H1 (cell line): ENCODE measurements around the gene C12orf43. TPM values are rescaled to one million over a fixed set of nuclear protein-coding genes. Genes with fewer than 3 reads are reported as not detected.

Experiments
- CTCF ChIA-PET: fragments of 300-600 bp; sonication (Branson Sonifier 250); formaldehyde crosslinking; loops from one replicate; lab custom pipeline; 2021; ENCODE audit not compliant: partially characterized antibody; lab: Charles Lee
- POLR2A ChIA-PET: fragments of 300-600 bp; sonication (Branson Sonifier 250); formaldehyde crosslinking; loops from one replicate; lab custom pipeline; 2021; ENCODE audit warnings: inconsistent platforms; ENCODE audit not compliant: partially characterized antibody; lab: Charles Lee
- DNase-seq, 2 experiments: peaks; one replicate each; pipeline versions ENCODE4 v3.0.0 to v3.0.0-alpha.2; 2010 to 2022; ENCODE audit warnings: low spot score in 2 of 2, low read depth in 1 of 2, mixed read lengths in 1 of 2
- FAIRE-seq: peaks from 2 replicates; lab custom pipeline; 2011; peaks lifted over from hg19 to GRCh38; lab: Jason Lieb, UNC
- H2AFZ ChIP-seq: 2 replicates; pipeline ENCODE4 v1.8.1; 2012; ENCODE audit warnings: low read length, inconsistent platforms
- H2AK5ac ChIP-seq: 2 replicates; pipeline ENCODE4 v1.6.1; 2013; ENCODE audit warnings: low read depth, low read length
- H2BK120ac ChIP-seq: replicated peaks from 2 replicates; pipeline ENCODE3; 2013; ENCODE audit warnings: low read depth, low read length, inconsistent platforms
- H2BK12ac ChIP-seq: 2 replicates; pipeline ENCODE4 v1.6.1; 2013; ENCODE audit warnings: low read depth, low read length
- H2BK15ac ChIP-seq: 2 replicates; pipeline ENCODE4 v1.6.1; 2013; ENCODE audit warnings: low read length
- H2BK20ac ChIP-seq: 2 replicates; pipeline ENCODE4 v1.6.1; 2013; ENCODE audit warnings: low read length
- H2BK5ac ChIP-seq: 2 replicates; pipeline ENCODE4 v1.6.1; 2013; ENCODE audit warnings: low read depth, low read length
- H3K14ac ChIP-seq: 2 replicates; pipeline ENCODE4 v1.6.1; 2013; ENCODE audit warnings: inconsistent platforms; ENCODE audit not compliant: insufficient read length
- H3K18ac ChIP-seq: 2 replicates; pipeline ENCODE4 v1.6.1; 2013; ENCODE audit warnings: low read length; ENCODE audit errors: extremely low read depth
- H3K23ac ChIP-seq: 2 replicates; pipeline ENCODE4 v1.6.1; 2013; ENCODE audit warnings: inconsistent platforms; ENCODE audit not compliant: insufficient read length
- H3K23me2 ChIP-seq: 2 replicates; pipeline ENCODE4 v1.6.1; 2013; ENCODE audit warnings: low read depth, low read length
- H3K27ac ChIP-seq: 2 replicates; pipeline ENCODE4 v1.6.1; 2011; ENCODE audit warnings: low read depth, low read length, inconsistent platforms
- H3K27me3 ChIP-seq, 4 experiments: replicated peaks in 1 of 4; 1 replicate in 1 of 4; 2 replicates in 3 of 4; pipeline versions ENCODE4 v1.6.1 to v1.8.1; 2011 to 2013; ENCODE audit warnings: low read length in 3 of 4, mild to moderate bottlenecking in 3 of 4, inconsistent platforms in 2 of 4, mixed read lengths in 2 of 4, moderate library complexity in 1 of 4; ENCODE audit not compliant: control insufficient read depth in 3 of 4, insufficient read depth in 3 of 4; ENCODE audit errors: extremely low read depth in 1 of 4
- H3K36me3 ChIP-seq, 4 experiments: 2 replicates each; pipeline versions ENCODE4 v1.6.1 to v1.8.1; 2011 to 2013; ENCODE audit warnings: mild to moderate bottlenecking in 4 of 4, low read length in 3 of 4, moderate library complexity in 2 of 4, control low read depth in 1 of 4, inconsistent platforms in 1 of 4; ENCODE audit not compliant: insufficient read depth in 4 of 4, control insufficient read depth in 2 of 4
- H3K4ac ChIP-seq: replicated peaks from 2 replicates; pipeline ENCODE3; 2013; ENCODE audit warnings: low read length, low read depth, mixed read lengths, inconsistent platforms; ENCODE audit not compliant: insufficient read length
- H3K4me1 ChIP-seq, 4 experiments: replicated peaks in 1 of 4; 1 replicate in 1 of 4; 2 replicates in 3 of 4; pipeline versions ENCODE4 v1.6.1 to v1.8.1; 2011 to 2013; ENCODE audit warnings: low read length in 3 of 4, inconsistent platforms in 2 of 4, mixed read lengths in 1 of 4; ENCODE audit not compliant: insufficient read depth in 4 of 4, control insufficient read depth in 3 of 4
- H3K4me2 ChIP-seq, 2 experiments: 2 replicates each; pipeline versions ENCODE4 v1.6.1 to v1.8.1; 2011 to 2013; ENCODE audit warnings: low read depth in 2 of 2, low read length in 2 of 2, control low read depth in 1 of 2, inconsistent platforms in 1 of 2, mild to moderate bottlenecking in 1 of 2; ENCODE audit not compliant: insufficient read depth in 1 of 2
- H3K4me3 ChIP-seq, 4 experiments: fragments of 200-600, 300-600 bp in 1 of 4; sonication (generic), shearing (Covaris generic), sonication (Bioruptor Twin) in 1 of 4; 2 replicates each; pipeline versions ENCODE4 v1.5.1 to v1.8.1; 2011 to 2016; ENCODE audit warnings: low read length in 4 of 4, low read depth in 3 of 4, control low read depth in 2 of 4, inconsistent platforms in 2 of 4, mild to moderate bottlenecking in 2 of 4, mixed read lengths in 1 of 4, moderate library complexity in 1 of 4; ENCODE audit not compliant: insufficient read depth in 2 of 4; ENCODE audit errors: extremely low read depth in 1 of 4
- H3K56ac ChIP-seq: replicated peaks from 2 replicates; pipeline ENCODE3; 2013; ENCODE audit warnings: low read depth, mild to moderate bottlenecking, mixed read lengths, low read length, inconsistent platforms; ENCODE audit not compliant: insufficient read length
- H3K79me1 ChIP-seq: 2 replicates; pipeline ENCODE4 v1.6.1; 2013; ENCODE audit warnings: low read depth, low read length, control low read depth
- H3K79me2 ChIP-seq, 2 experiments: 2 replicates each; pipeline versions ENCODE4 v1.6.1 to v1.8.1; 2012 to 2013; ENCODE audit warnings: low read length in 2 of 2, mild to moderate bottlenecking in 2 of 2, inconsistent platforms in 1 of 2; ENCODE audit not compliant: insufficient read depth in 2 of 2, control insufficient read depth in 1 of 2
- H3K9ac ChIP-seq, 4 experiments: replicated peaks in 1 of 4; 1 replicate in 1 of 4; 2 replicates in 3 of 4; pipeline versions ENCODE4 v1.6.1 to v1.8.1; 2011 to 2013; ENCODE audit warnings: low read depth in 3 of 4, low read length in 3 of 4, control low read depth in 2 of 4, mild to moderate bottlenecking in 2 of 4, moderate library complexity in 2 of 4, inconsistent platforms in 1 of 4; ENCODE audit errors: extremely low read depth in 1 of 4
- H3K9me3 ChIP-seq, 2 experiments: 2 replicates each; pipeline versions ENCODE4 v1.6.1 to v1.8.1; 2012 to 2013; ENCODE audit warnings: mild to moderate bottlenecking in 2 of 2, moderate library complexity in 2 of 2, control low read depth in 1 of 2, inconsistent platforms in 1 of 2, low read depth in 1 of 2, low read length in 1 of 2, mixed read lengths in 1 of 2; ENCODE audit not compliant: insufficient read depth in 2 of 2
- H4K20me1 ChIP-seq, 2 experiments: replicated peaks in 1 of 2; 2 replicates each; pipeline versions ENCODE3 to v1.8.1; 2011 to 2013; ENCODE audit warnings: inconsistent platforms in 2 of 2, low read length in 2 of 2, mild to moderate bottlenecking in 1 of 2; ENCODE audit not compliant: insufficient read depth in 2 of 2, control insufficient read depth in 1 of 2
- H4K5ac ChIP-seq: 2 replicates; pipeline ENCODE4 v1.6.1; 2013; ENCODE audit warnings: low read length, low read depth, mixed read lengths, inconsistent platforms; ENCODE audit not compliant: insufficient read length
- H4K8ac ChIP-seq: 2 replicates; pipeline ENCODE4 v1.8.0; 2013; ENCODE audit warnings: mild to moderate bottlenecking, moderate library complexity, low read length, inconsistent platforms; ENCODE audit not compliant: insufficient read depth; ENCODE audit errors: extremely low read depth
- H4K91ac ChIP-seq: replicated peaks from 2 replicates; pipeline ENCODE3; 2013; ENCODE audit warnings: low read length, mixed read lengths, inconsistent platforms; ENCODE audit not compliant: insufficient read length
- MAFK ChIP-seq: IDR thresholded peaks from 2 replicates; pipeline ENCODE4 v1.6.1; 2012; ENCODE audit warnings: low read depth, mild to moderate bottlenecking, improper control_type of control experiment, low read length
- POLR2AphosphoS5 ChIP-seq: IDR thresholded peaks from 2 replicates; pipeline ENCODE4 v1.6.1; 2011; ENCODE audit warnings: low read depth, low read length
- RAD21 ChIP-seq, 2 experiments: IDR thresholded peaks in 1 of 2; conservative IDR thresholded peaks in 1 of 2; 2 replicates each; pipeline ENCODE4 v1.6.1; 2011; ENCODE audit warnings: low read depth in 2 of 2, low read length in 2 of 2, improper control_type of control experiment in 1 of 2, inconsistent platforms in 1 of 2, mild to moderate bottlenecking in 1 of 2, moderate library complexity in 1 of 2
- TEAD4 ChIP-seq: IDR thresholded peaks from 2 replicates; pipeline ENCODE4 v1.6.1; 2012; ENCODE audit warnings: low read depth, low read length, inconsistent platforms, mixed read lengths
- ZNF274 ChIP-seq: IDR thresholded peaks from 2 replicates; pipeline ENCODE4 v1.7.0; 2012; ENCODE audit warnings: low read length, borderline replicate concordance; ENCODE audit errors: extremely low read depth
- WGBS, 2 experiments: shearing (Covaris generic) in 1 of 2; methylation state at CpG; one replicate each; pipeline versions ENCODE4 v1.1.6 to v1.1.7; 2013 to 2015; ENCODE audit warnings: low lambda C conversion rate in 2 of 2, mixed read lengths in 2 of 2, inconsistent platforms in 1 of 2, low coverage in 1 of 2, missing lambda C conversion rate in 1 of 2; ENCODE audit not compliant: insufficient replicate concordance in 2 of 2, insufficient coverage in 1 of 2, insufficient read length in 1 of 2; ENCODE audit errors: extremely low coverage in 1 of 2, missing lambda C conversion rate in 1 of 2; 5-methylcytosine and 5-hydroxymethylcytosine counted together
- polyA plus RNA-seq, 7 experiments: library from polyadenylated mRNA; depleted of rRNA in 3 of 7; stranded (reverse) in 5 of 7; unstranded in 2 of 7; fragments of >200 nt in 5 of 7; fragments of 200-250 nt in 2 of 7; gene quantifications; 1 replicate in 5 of 7; 2 replicates in 1 of 7; 4 replicates in 1 of 7; pipeline versions ENCODE4 v1.2.1 to v1.2.3, GENCODE V29; 2011 to 2013; ENCODE audit warnings: missing spikeins in 2 of 7, mixed read lengths in 2 of 7
- total RNA-seq: library from RNA; stranded (reverse); fragmentation: NEBNext Ultra II Directional; extraction: Animal tissue kit (Norgen Biotek cat#: 25700); gene quantifications from 2 replicates; pipeline ENCODE4 v1.2.1, GENCODE V29; 2021
- TF ChIP-seq, protein P1 (sequence below), 3 experiments: IDR thresholded peaks; 1 replicate in 2 of 3; 2 replicates in 1 of 3; pipeline versions ENCODE4 v1.5.1 to v1.6.1; 2011; ENCODE audit warnings: low read length in 3 of 3, mild to moderate bottlenecking in 3 of 3, inconsistent platforms in 2 of 3, low read depth in 1 of 3, moderate library complexity in 1 of 3; ENCODE audit not compliant: insufficient read depth in 1 of 3; ENCODE audit errors: control extremely low read depth in 1 of 3

The C12orf43 gene
- total and polyA plus RNA-seq, 2 of the 8 experiments (the other 6 are each of a cell fraction or from before 2014, with no cell fraction given), result 9.2 to 22.3 TPM

DNA sequence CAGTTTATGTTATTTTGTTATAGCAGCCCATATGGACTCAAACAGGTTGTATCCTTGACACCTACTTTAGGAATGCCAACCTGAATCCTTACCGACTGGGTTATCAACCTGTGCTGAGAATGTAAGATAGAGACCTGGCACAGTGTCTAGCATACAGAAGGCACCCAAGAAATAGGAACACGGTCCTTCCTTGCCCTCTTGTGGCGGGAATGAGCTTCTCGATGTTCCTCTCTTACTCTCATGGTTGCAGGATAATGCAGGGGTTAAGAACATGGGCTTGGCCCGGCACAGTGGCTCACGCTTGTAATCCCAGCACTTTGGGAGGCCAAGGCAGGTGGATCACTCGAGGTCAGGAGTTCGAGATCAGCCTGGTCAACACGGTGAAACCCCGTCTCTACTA lies 6.5 kb downstream of the C12orf43 start:
- no peak overlapping the region for H4K8ac ChIP-seq
- peaks cover 0 to 2% of the 10 kb centered on the region in 2 experiments; a peak in 2 of 4 replicates for H3K79me2 ChIP-seq
- no peak overlapping the region for H3K4me2 ChIP-seq
- H3K23me2 ChIP-seq, result no peaks in the 10 kb centered on the region
- H3K4ac ChIP-seq, result no peak overlapping the region
- no peak overlapping the region for H4K5ac ChIP-seq
- no peak overlapping the region for H2BK20ac ChIP-seq
- no peak overlapping the region for H2BK12ac ChIP-seq
- H3K36me3 ChIP-seq, result peaks cover 15 to 30% (median 20%) of the 10 kb centered on the region in 4 experiments
- CTCF ChIA-PET, result interaction anchor here (0.6 to 2.7 kb wide), 27 partner anchors 9 to 891 kb away, joined by 3 to 14 read pairs (median 3); no protein-coding TSS in a partner anchor
- FAIRE-seq (no peak), DNase-seq (no peak)
- H3K56ac ChIP-seq, result no peak overlapping the region
- no peaks in the 10 kb centered on the region for H3K9me3 ChIP-seq
- no peak overlapping the region for H3K9ac ChIP-seq
- no peak overlapping the region for H3K23ac ChIP-seq
- H2AK5ac ChIP-seq, result no peak overlapping the region
- H3K27ac ChIP-seq, result no peak overlapping the region
- no peak overlapping the region for H3K4me3 ChIP-seq
- POLR2A ChIA-PET, result interaction anchor here (0.5 to 1.4 kb wide), 4 partner anchors 10 to 37 kb away, joined by 3 to 5 read pairs (median 3); no protein-coding TSS in a partner anchor
- no peak overlapping the region for H2BK15ac ChIP-seq
- peaks cover 2% of the 10 kb centered on the region in 2 experiments for H4K20me1 ChIP-seq
- no peak overlapping the region for H2BK5ac ChIP-seq
- WGBS, 2 experiments, result 83% methylated on average over 9 of the region's 10 CpGs; no CpG with 5 or more reads in 1 of the 2 experiments
- H2BK120ac ChIP-seq, result no peak overlapping the region
- no peak overlapping the region for H4K91ac ChIP-seq
- H3K79me1 ChIP-seq, result no peaks in the 10 kb centered on the region
- no peak overlapping the region for H3K14ac ChIP-seq
- no peaks in the 10 kb centered on the region for H3K4me1 ChIP-seq
- no peak overlapping the region for H2AFZ ChIP-seq
- TF ChIP-seq TEAD4 (peak; percentile 95), MAFK (no peak), POLR2AphosphoS5 (peak; percentile 52; the same call in 1 of the 2 replicates), RAD21 (IDR thresholded peaks at IDR 0.05 in 1 of 2, conservative IDR thresholded peaks at IDR 0.05 in 1 of 2; ENCODE audit: low read depth in 2 of 2, low read length in 2 of 2) (peak; percentile 58 to 73), ZNF274 (no peak)
- TF ChIP-seq, protein P1, sequence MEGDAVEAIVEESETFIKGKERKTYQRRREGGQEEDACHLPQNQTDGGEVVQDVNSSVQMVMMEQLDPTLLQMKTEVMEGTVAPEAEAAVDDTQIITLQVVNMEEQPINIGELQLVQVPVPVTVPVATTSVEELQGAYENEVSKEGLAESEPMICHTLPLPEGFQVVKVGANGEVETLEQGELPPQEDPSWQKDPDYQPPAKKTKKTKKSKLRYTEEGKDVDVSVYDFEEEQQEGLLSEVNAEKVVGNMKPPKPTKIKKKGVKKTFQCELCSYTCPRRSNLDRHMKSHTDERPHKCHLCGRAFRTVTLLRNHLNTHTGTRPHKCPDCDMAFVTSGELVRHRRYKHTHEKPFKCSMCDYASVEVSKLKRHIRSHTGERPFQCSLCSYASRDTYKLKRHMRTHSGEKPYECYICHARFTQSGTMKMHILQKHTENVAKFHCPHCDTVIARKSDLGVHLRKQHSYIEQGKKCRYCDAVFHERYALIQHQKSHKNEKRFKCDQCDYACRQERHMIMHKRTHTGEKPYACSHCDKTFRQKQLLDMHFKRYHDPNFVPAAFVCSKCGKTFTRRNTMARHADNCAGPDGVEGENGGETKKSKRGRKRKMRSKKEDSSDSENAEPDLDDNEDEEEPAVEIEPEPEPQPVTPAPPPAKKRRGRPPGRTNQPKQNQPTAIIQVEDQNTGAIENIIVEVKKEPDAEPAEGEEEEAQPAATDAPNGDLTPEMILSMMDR (IDR thresholded peaks at IDR 0.05; ENCODE audit: control extremely low read depth in 1 of 3, insufficient read depth in 1 of 3, low read depth in 1 of 3, low read length in 3 of 3), result peak; percentile 52 to 74 (median 60)
- no peaks in the 10 kb centered on the region for H3K27me3 ChIP-seq
- H3K18ac ChIP-seq, result no peak overlapping the region
